GM10266 (cell line): ENCODE measurements around the gene ZDHHC14.
"Not testable (repeated sequence)": the region's sequence is repeated elsewhere in the genome, so short reads cannot be mapped to it uniquely, and the experiment has no call there.

Source experiments
- DNase-seq: peaks from one replicate; pipeline ENCODE4 v3.0.0; 2012; ENCODE audit errors: extremely low spot score
- TF ChIP-seq, protein P1 (sequence below): IDR thresholded peaks from 2 replicates; pipeline ENCODE4 v1.5.1; 2012; ENCODE audit warnings: mild to moderate bottlenecking, low read depth; ENCODE audit not compliant: control insufficient read depth, insufficient read depth; ENCODE audit errors: missing control alignments

ZDHHC14 gene

DNA sequence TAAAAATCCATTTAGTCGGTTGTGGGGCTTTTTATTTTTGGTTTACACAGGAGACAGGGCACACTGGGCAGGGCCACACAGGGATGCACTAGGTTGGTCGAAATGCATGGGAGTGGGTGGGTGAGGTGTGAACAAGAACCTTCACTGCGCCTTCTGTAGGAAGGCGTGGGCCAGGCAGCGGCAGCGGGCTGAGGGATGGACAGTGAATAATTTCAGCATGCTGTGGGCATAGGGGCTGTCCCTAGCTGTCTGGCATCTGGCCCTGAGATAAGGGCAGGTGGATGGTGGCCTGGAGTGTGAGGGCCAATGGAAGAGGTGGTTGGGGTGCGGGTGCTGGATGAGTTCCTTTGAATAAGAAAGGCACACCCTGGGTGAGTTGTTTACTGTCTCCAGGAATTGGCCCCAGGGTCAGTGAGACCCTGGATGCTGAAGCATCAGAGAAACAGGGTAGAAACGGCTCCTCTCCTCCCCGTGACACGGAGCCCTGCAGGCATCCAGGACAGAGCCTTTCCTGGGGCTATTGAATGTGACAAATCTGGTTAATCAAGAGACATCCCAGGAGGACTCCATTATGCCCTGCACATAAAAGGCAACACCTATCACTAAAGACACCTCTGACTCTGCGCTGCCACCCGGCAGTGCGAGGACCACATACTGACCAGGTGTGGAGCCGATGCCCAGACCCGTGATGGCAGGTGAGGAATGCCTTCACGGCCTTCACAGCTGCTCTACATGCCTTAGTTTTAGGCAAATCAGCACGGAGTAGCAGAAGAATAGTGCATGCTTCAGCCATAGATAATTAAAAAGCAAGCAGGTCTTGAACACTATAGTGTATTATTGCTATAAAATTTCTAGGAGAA is 319.0 kb downstream of the ZDHHC14 start:
- TF ChIP-seq, protein P1, sequence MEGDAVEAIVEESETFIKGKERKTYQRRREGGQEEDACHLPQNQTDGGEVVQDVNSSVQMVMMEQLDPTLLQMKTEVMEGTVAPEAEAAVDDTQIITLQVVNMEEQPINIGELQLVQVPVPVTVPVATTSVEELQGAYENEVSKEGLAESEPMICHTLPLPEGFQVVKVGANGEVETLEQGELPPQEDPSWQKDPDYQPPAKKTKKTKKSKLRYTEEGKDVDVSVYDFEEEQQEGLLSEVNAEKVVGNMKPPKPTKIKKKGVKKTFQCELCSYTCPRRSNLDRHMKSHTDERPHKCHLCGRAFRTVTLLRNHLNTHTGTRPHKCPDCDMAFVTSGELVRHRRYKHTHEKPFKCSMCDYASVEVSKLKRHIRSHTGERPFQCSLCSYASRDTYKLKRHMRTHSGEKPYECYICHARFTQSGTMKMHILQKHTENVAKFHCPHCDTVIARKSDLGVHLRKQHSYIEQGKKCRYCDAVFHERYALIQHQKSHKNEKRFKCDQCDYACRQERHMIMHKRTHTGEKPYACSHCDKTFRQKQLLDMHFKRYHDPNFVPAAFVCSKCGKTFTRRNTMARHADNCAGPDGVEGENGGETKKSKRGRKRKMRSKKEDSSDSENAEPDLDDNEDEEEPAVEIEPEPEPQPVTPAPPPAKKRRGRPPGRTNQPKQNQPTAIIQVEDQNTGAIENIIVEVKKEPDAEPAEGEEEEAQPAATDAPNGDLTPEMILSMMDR, result no peak
- DNase-seq, result no peak

DNA sequence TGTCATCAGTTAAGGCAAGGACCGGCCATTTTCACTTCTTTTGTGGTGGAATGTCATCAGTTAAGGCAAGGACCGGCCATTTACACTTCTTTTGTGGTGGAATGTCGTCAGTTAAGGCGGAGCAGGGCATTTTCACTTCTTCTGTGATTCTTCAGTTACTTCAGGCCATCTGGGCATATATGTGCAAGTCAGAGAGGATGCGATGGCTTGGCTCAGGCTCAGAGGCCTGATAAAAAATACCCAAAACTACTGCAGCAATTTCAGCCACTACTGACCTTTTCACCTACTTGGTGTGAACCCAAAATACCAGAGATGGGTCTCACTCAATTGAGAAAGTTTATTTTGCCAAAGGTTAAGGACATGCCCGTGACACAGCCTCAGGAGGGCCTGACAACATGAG is 325.4 kb downstream of the ZDHHC14 start:
- not testable (repeated sequence) for DNase-seq

DNA sequence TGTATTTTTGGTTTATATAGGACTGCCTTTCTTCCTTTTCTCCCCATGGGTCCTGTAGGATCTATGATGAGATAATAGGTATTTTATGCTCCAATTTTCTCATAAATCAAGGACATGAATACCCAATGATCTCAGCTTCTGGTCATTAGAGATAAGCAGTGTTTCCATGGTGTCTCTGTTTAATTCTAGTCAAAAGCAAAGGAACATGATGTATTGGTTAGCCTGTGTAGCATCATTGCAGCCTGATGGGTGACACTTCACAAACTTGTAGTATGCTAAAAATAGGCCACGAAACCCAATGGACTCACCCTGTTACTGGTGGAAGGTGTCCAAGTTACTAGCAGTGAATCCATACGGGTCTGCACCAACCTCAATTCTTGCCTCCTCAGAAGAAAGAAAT is 325.9 kb downstream of the ZDHHC14 start:
- TF ChIP-seq, protein P1, result no peak
- no peak for DNase-seq

DNA sequence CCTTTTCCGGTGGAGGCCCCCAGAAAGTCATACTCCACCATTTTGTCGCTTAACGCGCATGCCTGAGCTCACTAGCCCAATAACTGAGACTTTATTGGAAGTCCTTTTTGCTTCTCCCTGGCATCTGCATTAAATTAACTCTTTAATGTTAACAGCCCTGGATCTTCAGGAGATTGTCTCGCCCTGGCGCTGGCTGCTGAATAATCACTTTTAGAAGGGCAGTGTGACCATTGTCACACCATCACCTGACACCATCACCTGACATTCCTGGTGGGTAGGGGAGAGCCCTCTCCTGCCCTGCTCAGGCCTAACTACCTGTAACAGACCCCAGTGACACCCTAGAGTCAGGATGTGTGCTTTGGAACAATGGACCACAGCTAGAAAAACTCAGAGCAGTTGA is 326.6 kb downstream of the ZDHHC14 start:
- TF ChIP-seq, protein P1, result no peak
- no peak for DNase-seq

DNA sequence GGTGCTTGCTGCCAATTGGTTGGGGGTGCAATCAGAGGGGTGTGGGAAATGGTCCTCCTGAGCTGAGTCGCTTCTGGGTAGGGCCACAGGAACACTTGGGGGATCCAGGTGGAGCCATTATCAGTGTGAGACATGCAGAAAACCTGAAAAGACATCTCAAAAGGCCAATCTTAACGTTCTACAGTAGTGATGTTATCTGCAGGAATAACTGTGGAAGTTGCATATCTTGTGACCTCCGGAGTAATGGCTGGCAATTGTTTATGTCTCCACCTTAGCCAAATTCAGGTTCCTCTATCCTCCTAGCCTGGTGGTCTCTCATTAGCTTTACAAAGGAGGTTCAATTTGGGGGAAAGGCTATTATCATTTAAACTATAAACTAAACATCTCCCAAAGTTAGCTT is 327.2 kb downstream of the ZDHHC14 start:
- no peak for DNase-seq
- TF ChIP-seq, protein P1, result no peak

DNA sequence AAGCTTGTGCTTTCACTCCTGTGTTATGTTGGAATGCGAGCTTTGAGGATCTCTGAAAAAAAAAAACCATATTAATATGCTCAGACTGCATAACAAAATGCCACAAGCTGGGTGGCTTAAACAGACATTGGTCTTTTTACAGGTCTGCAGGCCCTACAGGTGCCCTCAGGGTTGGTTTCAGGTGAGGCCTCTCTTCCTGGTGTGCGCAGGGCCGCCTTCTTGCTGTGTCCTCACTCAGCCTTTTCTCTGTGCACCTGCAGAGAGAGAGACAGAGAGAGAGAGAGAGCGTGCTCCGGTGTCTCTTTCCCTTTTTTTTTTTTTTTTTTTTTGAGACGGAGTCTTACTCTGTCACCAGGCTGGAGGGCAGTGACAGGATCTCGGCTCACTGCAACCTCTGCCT is 327.9 kb downstream of the ZDHHC14 start:
- TF ChIP-seq, protein P1, result no peak
- DNase-seq, result no peak

DNA sequence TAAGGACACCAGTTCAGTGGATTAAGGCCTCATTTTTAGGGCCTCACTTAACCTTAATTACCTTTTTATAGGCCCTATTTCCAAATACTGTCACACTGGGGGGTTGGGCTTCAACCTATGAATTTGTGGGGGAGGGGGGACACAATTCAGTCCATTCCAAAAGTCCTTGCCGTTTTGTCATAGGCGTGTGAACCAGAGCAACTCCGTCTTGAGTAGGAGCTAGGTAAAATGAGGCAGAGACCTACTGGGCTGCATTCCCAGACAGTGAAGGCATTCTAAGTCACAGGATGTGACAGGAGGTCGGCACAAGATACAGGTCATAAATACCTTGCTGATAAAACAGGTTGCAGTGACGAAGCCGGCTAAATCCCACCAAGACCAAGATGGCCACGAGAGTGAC is 328.6 kb downstream of the ZDHHC14 start:
- DNase-seq, result no peak
- TF ChIP-seq, protein P1, result no peak

DNA sequence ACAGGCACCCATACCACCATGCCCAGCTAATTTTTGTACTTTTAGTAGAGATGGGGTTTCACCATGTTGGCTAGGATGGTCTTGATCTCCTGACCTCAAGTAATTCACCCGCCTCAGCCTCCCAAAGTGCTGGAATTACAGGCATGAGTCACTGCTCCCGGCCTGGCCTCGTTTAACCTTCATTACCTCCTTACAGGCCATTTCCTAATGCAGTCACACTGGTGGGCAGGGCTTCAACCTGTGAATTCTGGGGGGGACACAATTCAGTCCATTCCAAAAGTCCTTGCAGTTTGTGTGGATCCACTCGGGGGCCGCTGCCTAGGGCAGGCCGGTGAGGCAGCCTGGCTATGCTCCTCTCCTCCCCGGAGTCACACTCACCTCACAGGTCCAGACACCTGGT is 329.6 kb downstream of the ZDHHC14 start:
- DNase-seq, result no peak

More for the DNA sequence above, 329.6 kb downstream of the ZDHHC14 start:
- TF ChIP-seq, protein P1, result no peak
